IPS DF 19.7 (cell line): ENCODE measurements around the gene PLCD1.
"Not testable (repeated sequence)": the region's sequence is repeated elsewhere in the genome, so short reads cannot be mapped to it uniquely, and the experiment has no call there.

Experiments
- DNase-seq: peaks from one replicate; pipeline ENCODE4 v3.0.0-alpha.2; 2013; ENCODE audit warnings: low read depth, low spot score

The PLCD1 gene

DNA sequence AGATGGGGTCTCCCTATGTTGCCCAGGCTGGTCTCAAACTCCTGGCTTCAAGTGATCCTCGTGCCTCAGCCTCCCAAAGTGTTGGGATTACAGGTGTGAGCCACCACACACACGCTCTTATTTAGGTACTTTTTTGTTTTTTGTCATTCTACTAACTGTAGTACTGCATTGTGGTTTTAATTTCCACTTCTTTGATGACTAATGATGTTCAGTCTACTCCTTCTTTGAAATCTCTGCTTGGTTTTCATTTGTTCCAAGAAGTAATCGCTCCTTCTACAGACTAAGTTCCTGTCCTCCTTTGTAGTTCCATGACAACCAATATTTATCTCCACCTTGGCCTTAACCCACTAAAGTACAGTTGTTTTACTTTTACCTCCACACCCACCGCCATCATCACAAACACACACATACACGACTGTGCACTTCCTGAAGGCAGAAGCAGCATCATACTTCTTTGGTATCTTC is 9.0 kb upstream of the PLCD1 start:
- DNase-seq = no peak

DNA sequence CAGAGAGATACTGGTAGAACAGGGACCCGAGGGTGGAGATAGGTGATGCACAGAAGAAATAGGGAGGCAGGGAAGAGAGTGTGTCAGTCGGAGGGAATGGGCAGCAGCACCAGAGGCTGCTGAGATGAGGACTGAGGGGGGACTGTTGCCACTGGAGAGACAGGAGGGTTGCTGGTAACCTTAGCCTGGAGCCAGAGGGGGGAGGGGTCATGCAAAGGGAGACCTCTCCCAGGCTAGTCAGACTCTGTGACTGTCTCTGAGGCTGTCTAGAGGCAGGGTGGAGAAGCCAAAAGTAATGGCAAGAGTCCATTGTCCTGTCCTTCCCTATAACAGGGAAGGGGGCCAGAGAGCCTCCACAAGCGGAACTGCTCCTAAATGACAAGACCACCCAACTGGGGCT is 7.5 kb upstream of the PLCD1 start:
- no peak for DNase-seq

DNA sequence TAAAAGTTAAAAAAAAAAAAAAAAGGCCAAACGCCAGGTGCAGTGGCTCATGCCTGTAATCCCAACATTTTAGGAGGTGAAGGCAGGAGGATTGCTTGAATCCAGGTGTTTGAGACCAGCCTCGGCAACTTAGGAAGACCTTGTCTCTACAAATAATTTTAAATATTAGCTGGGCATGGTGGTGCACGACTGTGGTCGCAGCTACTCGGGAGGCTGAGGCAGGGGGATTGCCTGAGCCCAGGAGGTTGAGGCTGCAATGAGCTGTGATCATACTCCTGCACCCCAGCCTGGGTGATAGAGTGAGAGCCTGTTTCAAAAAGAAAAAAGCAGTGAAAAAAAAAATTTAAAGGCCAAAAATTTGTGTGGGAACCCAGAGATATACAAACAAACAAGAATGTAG is 6.8 kb upstream of the PLCD1 start:
- DNase-seq = no peak

DNA sequence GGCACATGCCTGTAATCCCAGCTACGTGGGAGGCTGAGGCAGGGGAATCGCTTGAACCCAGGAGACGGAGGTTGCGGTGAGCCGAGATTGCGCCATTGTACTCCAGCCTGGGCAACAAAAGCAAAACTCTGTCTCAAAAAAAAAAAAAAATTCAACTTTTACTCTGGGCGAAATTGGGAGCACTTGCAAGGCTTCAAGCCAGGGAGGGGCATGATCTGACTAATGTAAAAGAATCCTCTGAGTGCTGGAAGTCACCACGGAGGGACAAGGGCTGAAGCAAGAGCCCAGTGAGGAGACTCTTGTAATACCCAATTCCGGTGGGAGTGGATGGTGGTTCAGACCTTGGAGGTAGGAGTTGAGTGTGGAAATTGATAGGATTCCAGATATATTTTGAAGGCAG is 4.9 kb upstream of the PLCD1 start:
- DNase-seq = not testable (repeated sequence)

DNA sequence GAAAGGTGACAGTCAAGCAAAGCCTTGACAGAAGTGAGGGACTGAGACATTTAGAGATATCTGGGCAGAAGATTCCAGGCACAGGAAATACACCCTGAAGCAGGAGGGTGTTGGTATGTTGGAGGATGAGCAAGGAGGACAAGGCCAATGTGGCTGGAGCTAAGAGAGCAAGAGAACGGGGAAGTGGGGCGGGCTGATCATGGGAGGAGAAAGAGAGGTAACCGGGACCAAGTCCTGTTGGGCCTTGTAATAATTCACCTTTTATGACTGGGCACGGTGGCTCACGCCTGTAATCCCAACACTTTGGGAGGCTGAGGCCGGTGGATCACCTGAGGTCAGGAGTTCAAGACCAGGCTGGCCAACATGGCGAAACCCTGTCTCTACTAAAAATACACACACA is 4.1 kb upstream of the PLCD1 start:
- not testable (repeated sequence) for DNase-seq

DNA sequence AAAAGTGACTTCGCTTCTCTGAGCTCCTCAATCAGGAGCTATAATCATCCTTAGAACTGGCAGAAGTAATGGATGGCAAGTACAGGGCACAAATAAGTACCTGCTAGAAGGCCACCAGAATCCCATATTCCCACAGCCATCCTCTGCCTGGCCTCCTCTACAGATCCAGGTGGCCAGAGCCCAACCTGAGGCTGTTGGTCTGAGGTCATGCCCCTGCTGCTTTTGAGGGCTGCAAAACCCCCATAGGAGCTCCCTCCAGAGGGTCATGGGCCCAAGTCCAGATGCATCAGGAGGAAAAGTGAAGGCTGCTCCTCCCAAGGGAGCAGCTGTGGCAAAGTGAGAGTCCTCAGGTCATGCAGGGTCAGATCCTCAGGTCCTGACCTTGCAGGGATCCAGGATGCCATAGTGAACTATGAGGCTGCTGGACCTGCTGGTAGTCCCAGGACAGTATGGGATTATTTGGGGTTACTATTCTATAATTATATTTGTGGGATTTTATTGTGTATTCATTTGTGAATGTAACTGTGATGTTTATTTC is 3.0 kb upstream of the PLCD1 start:
- no peak for DNase-seq

DNA sequence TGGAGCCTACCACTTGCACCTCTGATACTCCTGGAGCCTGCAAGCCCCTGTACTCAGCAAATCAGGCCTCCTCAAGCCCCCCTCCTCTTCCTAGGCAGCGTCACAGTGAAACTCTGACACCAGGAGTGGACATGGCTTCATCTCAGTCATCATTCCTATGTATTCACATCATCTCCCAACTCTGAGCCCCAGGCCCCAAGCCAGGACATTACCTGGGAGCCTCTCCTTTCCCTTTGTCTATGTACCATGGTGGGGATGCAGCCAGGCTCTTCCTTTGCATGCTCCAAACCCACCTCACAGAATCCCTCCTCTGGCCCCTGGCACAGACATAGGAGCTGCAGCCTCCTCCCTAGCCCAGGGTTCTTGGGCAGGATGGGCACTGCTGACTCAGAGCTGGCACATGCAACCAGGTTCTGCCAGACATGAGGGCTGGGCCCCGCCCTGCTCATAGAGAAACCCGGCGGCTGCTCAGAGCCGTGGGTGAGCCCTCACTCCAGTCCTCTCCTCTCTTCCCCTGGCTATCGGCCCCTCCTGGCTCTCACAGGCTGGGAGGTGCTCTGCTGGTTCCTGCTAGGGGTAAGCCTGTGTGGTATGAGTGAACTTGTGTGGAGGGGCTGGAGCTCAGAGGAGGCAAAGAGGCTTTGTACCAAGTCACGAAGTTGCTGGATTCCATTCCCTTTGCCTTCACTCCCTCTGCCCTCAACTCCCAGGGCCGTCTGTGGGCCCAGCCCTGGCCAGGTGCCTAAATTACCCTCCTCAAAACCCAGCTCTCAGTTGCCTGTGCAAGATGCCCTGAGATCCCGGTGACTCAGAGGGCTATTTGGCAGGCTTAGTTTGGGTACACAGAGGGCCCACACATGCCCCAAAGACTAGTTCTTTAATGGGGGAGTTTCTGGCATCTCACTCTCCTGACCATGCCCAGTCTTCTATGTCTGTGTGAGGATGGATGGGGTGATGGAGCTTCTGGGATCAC is 1.9 kb upstream of the PLCD1 start:
- no peak for DNase-seq

DNA sequence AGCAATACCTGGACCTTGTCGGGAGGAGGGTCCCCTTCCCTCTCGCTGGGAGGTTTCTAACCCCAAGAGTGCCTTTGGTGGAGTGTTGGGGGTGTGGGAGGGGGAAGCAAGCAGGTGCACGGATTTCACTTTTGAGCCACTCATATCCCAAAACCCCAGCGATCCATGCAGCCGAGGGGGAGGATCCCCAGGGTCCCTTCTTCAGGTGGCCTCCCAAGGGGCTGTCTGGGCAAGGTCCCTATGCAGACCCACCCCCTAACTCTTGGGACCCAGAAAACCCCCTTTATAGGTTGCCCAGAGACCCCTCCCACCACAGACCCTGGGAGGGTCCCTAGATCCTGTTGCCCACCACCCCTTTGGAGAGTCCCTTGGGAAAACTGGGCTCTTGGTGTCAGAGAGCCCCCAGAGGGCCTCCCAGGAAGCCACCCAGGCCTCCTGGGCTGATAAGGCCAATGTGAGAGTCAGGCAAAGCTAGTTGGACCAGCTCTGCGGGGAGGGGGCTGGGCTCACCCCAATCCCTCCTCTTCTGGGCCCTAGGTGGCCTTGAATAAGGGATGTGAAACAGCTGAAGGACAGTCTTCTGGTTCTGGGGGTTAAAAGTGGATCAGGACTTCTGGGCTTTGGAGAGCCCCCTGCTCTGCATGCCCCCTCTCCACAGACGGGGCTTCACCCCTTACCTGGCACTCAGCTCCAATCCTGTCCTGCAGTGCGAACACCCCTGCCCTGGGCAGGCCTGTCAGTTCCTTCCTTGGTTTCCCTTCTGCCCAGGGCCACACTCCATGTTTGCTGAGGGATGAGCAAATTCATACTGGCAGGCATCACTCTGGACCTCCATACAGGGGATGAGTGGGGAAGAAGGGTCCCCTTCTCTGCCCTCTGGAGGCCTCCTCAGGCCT is 932 bp upstream of the PLCD1 start:
- DNase-seq = no peak

DNA sequence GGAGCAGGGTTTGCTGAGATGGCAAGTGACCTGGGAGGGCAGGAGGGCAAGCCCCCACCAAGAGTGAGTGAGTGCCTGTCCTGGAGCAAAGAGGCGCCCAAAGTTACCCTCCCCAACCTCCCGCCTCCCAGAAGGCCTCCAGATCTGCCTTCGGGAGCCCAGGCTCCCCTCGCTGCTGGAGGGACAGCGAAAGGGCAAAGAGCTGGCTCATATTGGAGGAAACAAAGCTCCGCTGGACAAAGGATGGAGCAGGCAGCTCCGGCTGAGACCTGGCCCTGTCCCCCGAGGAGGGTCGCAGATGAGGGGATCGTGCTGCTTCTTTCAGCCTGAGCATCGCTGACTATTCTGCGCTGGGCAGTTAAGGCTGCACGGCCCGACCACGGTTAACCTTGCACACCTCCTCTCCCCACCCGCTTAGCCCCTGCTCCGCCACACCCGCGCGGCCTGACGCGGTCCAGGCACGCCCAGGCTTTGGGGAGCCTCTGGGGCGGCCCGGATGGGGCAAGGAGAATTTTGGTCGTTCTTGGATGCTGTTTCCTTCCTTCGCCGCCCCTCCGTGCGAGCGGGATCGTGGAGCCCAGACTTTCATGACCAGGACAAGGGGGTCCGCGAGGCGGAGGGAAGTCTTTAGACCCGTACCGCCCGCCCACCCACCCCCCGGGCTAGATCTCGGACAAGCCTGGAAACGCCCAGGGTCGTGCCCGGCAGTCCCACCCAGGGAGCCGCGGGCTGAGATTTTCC is 651 bp downstream of the PLCD1 start:
- DNase-seq = no peak

DNA sequence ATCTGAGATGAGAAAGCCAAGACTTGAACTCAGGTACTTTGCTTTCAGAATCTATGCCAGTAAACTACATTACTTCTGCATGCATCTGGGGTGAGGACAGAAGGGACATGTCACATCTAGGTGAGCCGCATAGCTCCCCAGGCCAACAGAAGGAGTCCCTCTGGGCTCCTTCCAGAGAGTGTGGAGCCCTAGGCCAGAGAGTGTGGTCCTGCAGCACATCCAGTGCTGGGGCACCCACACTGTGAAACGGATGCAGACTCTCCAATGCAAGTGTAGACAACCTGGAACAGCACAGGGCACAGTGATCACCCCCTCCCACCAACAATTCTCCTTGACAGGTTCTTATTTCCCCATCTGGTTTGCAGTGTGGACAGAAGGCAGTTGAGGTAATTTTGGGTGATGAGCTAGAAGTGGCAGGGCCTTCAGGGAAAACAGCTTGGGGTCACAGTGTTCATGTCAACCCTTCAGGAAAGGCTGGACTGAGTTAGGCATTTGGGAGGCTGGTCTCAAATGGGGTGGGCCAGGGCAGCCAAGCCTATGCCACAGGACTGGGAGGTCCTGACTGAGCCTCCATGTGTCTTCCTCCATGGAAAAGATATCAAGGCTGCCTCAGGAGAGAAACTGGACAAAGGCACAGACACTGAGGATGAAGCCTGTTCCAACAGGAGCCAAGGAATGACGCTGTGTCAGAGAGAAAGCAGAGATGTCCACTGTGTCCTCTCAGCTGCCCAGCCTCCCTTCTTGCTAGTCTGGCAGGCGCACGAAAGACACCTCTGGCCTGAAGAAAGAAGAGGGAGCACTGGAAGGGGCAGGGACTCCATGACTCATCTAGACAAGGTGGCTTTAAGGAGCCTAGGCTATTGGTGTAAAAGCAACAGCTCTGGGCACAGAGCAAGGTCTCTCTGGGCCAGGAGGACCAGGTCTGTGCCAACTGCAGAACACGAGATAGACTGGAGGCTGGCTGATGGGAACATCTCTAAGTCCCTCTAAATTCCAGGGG is 1.7 kb downstream of the PLCD1 start:
- no peak for DNase-seq

DNA sequence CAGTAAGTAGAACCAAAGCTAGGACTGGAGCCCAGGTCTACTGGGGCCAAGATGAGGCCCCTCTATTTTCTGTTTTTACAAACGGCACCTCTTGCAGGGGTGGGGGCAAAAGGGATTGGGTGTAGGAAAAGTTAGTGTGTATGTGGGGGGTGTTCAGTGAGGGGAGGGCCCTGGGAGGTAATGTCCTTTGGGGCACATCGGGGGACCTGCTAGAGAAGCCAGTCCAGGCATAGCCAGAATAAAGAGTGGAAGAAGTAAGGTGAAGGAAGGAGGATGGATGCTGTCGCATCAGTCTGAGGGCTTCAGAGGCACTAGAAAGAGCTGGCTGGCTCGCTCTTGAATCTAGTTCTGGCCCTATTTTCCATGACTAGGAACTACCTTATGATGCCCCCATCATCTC is 2.6 kb downstream of the PLCD1 start:
- no peak for DNase-seq

DNA sequence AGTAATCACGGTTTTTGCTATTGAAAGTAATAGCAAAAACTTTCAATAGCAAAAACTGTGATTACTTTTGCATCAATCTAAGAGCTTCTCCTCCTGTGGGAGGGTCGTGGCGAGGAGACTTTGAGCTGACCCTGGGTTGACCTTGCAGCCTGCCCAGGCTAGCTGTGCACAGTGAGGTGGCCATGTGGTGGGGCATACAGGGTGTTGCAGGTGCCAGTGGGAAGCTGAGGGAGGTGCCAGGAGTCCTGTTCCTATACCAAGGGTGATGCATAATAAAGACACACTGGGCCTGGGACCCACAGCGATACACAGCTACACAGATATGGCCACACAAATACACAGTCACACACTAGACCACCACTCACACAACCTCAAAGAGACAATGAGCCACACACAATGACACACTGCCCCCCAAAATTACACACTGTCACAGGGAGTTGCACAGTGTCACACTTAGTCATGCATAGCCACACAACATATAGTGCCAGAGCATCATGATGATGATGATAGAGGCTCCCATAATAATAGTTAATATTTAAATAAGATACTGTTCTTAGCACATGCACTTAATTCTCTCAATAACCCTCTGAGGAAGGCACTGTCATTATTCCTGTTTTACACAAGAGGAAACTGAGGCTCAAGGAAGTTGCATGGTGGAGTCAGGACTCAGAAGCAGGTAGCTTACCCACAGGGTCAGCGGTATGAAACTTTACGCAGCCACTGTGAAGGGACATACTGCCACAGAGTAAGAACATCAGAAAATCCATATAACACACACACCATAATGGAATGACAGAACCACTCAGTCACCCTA is 6.3 kb downstream of the PLCD1 start:
- DNase-seq = no peak

DNA sequence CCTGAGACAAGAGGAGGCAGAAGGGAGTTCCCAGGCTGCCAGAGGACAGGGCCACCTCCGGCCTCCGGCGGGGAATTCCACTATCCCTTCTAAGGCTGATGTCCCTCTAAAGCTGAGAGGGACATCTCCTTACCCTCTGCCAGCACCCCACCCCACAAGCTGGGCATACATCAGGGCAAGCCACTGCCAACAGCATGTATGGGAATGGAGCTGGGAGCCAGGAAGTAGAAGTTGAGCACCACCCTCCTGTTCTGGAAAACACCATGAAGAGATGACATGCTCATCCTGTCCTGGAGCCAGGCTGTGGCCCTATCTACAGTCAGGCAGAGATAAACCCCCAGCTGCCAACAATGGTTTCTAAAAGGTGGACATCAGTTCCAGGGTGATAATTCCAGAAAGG is 7.1 kb downstream of the PLCD1 start:
- DNase-seq = no peak

DNA sequence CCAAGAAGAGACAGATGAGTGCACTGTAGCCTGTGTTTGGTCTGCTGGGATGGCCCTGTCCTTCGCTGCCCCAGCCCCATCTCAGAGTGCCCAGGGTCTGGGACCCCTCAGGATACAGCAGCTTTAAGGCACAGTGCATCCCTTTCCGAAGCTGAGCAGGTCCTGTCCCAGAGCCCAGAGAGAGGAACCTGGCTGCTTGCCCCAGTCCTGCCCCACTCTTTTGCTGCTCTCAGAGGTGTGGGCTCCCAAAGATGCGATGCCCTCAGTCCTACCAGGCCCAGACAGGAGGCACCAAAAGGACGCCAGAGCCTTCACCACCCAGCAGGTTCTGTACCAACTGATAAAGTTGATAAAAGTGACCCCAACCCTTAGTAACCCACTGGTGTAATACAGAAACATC is 8.2 kb downstream of the PLCD1 start:
- DNase-seq = no peak

DNA sequence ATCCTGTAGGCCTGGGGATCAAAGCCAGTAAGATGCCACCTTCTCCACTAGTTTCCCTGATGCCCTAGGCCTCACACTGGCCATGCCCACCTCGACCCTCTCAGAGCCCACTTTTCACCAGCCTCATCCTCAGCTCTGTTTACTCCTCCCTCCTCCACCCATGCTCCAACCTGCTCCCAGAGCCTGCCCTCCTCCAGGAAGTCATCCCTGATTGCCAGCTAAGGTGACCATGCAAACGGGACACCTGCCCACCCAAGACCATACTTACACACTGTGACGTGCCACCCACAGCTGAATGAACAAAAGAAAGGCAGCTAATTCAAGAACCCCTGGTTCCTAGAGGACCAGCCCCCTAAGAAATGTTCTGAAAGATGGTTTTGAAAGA is 9.1 kb downstream of the PLCD1 start:
- no peak for DNase-seq

DNA sequence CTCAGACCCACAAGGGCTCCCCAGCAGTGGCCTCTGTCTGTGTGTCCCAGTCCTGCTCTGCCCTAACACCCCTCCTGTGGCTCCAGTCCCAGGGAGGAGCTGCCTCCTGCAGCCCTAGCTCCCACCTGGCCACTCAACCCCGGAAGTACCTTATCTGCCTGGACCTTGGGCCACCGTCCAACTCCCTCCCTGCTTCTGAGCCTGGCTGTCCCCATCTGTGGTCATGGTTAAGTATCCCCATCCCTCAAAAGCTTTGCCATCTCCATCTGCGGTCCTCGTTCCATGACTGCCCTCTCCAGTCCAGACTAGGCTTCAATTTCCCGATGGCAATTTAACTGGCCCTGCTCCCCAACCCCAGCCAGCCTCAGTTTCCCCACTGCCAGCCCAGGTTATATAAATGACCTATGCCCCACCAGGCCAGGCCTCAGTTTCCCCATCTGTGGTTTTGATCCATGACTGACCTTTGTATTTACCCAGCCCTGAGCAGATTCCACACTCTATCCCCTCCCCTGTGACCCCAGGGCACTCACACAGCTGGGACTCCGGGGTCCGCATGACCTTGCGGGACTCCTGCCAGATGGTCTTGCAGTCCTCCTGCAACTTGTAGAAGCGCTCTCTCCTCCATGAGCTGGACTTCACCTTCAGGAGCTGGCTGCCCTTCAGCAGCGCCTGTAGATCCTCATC is 9.6 kb downstream of the PLCD1 start:
- DNase-seq = no peak

DNA sequence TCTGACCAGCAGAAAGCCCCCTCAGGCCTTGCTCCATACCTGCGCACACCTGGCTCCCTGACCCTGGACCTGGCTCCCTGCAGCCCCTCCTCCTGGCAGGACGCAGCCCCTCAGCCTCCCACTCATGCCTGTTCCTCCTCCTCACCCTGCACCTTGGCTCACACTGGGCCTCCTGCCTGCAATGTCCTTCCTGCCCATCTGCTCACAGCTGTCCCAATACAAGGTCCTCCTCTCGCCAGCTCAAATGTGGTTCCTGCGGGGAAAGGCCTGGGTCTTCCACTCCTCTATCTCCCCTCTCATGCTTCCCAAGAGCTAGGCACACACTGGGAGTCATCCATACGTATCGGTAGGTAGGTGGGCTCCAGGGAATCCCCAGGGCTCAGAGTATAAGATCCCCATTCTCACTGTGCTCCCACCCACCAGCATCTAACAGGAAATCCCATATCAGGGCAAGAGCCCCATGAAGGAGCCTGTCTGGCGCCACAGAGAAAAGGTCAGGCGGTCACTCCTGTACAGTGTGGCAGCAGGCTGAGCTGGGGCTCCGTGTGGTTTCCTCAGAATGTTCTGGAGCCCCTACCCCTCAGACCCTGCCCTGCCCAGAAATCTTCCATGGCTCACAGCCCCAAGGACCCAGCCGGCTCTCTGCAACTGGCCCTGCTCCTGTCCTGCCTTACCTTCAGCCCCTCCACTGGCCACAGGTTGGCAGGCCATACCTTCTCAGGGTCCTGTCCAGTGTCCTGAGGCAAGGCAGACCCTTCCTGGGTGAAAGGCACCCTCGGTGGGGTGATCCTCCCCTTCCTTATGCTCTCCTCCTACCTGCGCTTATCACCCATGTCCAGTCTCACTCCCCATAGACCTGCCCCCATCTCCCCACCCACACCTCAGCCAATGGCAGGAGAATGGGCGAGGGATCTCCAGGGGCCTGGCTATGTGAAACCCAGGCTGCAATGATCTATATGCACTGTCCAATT is 10.9 kb downstream of the PLCD1 start:
- no peak for DNase-seq
